ENCODE results near the gene FMN1. TPM values are rescaled to one million over a fixed set of nuclear protein-coding genes. Genes with fewer than 3 reads are reported as not detected.

The FMN1 gene
- total RNA-seq, 1 experiment from 2014 or later: 0.37 TPM

GRCh38 chr15:32935139-32935538, 259.4 kb downstream of the FMN1 start:
- ChIA-PET POLR2A (ENCODE audit: low non-redundant PET) (no interaction called here), CTCF (interaction anchor here (0.7 kb wide), 1 partner anchor 281 kb away, joined by 3 read pairs; no protein-coding TSS in a partner anchor)
- DNase-seq (ENCODE audit: low spot score): no peak
- intact Hi-C loops (cut with micrococcal nuclease; ENCODE audit: unreplicated experiment): loop anchor here (5.0 kb wide), 2 partner anchors 93 to 273 kb away; no protein-coding TSS in a partner anchor
- Histone ChIP-seq H3K4me3 (ENCODE audit: low read depth, low read length, poor library complexity, severe bottlenecking) (no peak overlapping the region), H3K4me1 (ENCODE audit: insufficient read depth, low read length, poor library complexity, severe bottlenecking) (no peaks in the 10 kb centered on the region), H3K9me3 (ENCODE audit: low read depth, low read length, poor library complexity, severe bottlenecking) (no peaks in the 10 kb centered on the region), H3K27ac (ENCODE audit: low read depth, low read length, poor library complexity, severe bottlenecking) (no peak overlapping the region), H3K36me3 (ENCODE audit: insufficient read depth, low read length, poor library complexity, severe bottlenecking) (no peaks in the 10 kb centered on the region), H3K27me3 (replicated peaks; ENCODE audit: insufficient read depth, low read depth, low read length, poor library complexity) (no peaks in the 10 kb centered on the region)
- TF ChIP-seq, protein P1, sequence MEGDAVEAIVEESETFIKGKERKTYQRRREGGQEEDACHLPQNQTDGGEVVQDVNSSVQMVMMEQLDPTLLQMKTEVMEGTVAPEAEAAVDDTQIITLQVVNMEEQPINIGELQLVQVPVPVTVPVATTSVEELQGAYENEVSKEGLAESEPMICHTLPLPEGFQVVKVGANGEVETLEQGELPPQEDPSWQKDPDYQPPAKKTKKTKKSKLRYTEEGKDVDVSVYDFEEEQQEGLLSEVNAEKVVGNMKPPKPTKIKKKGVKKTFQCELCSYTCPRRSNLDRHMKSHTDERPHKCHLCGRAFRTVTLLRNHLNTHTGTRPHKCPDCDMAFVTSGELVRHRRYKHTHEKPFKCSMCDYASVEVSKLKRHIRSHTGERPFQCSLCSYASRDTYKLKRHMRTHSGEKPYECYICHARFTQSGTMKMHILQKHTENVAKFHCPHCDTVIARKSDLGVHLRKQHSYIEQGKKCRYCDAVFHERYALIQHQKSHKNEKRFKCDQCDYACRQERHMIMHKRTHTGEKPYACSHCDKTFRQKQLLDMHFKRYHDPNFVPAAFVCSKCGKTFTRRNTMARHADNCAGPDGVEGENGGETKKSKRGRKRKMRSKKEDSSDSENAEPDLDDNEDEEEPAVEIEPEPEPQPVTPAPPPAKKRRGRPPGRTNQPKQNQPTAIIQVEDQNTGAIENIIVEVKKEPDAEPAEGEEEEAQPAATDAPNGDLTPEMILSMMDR (conservative IDR thresholded peaks at IDR 0.05; ENCODE audit: low read depth, low read length): no peak
- TF ChIP-seq EZH2 (IDR thresholded peaks at IDR 0.05; ENCODE audit: borderline replicate concordance, low read depth, low read length, poor library complexity, severe bottlenecking): no peak
- BruUV-seq (replicated peaks): no TSS peak

DNA sequence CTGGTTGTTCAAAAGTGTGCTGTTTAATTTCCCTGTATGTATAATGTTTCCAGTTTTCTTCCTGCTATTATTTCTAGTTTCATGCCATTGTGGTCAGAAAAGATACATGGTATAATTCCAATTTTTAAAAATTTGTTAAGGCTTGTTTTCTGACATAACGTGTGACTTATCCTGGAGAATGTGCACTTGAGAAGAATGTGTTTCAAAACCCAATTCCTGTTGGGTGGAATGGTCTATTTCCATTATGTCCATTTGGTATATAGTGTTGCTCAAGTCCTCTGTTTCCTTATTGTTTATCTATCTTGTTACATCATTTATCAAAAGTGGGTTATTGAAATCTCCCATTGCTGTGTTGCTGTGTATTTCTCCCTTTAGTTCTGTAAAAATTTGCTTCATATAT, 261.3 kb downstream of the FMN1 start:
- no peak overlapping the region for H3K27ac ChIP-seq (ENCODE audit: low read depth, low read length, poor library complexity, severe bottlenecking)
- H3K27me3 ChIP-seq (replicated peaks; ENCODE audit: insufficient read depth, low read depth, low read length, poor library complexity): no peaks in the 10 kb centered on the region
- H3K4me1 ChIP-seq (ENCODE audit: insufficient read depth, low read length, poor library complexity, severe bottlenecking): no peaks in the 10 kb centered on the region
- no peaks in the 10 kb centered on the region for H3K9me3 ChIP-seq (ENCODE audit: low read depth, low read length, poor library complexity, severe bottlenecking)
- no peak for DNase-seq (ENCODE audit: low spot score)
- no peak overlapping the region for H3K4me3 ChIP-seq (ENCODE audit: low read depth, low read length, poor library complexity, severe bottlenecking)
- H3K36me3 ChIP-seq (ENCODE audit: insufficient read depth, low read length, poor library complexity, severe bottlenecking): no peaks in the 10 kb centered on the region
- ChIA-PET CTCF (no interaction called here), POLR2A (ENCODE audit: low non-redundant PET) (no interaction called here)
- intact Hi-C loops (cut with micrococcal nuclease; ENCODE audit: unreplicated experiment): no loop called here
- no TSS peak for BruUV-seq (replicated peaks)
- no peak for TF ChIP-seq EZH2 (IDR thresholded peaks at IDR 0.05; ENCODE audit: borderline replicate concordance, low read depth, low read length, poor library complexity, severe bottlenecking)
- TF ChIP-seq, protein P1 (conservative IDR thresholded peaks at IDR 0.05; ENCODE audit: low read depth, low read length): no peak

- ChIA-PET CTCF (no interaction called here), POLR2A (ENCODE audit: low non-redundant PET) (no interaction called here)
- no peak overlapping the region for H3K4me3 ChIP-seq (ENCODE audit: low read depth, low read length, poor library complexity, severe bottlenecking)
- DNase-seq (ENCODE audit: low spot score): no peak
- TF ChIP-seq, protein P1 (conservative IDR thresholded peaks at IDR 0.05; ENCODE audit: low read depth, low read length): no peak
- TF ChIP-seq EZH2 (IDR thresholded peaks at IDR 0.05; ENCODE audit: borderline replicate concordance, low read depth, low read length, poor library complexity, severe bottlenecking): no peak
- no TSS peak for BruUV-seq (replicated peaks)
- no peaks in the 10 kb centered on the region for H3K4me1 ChIP-seq (ENCODE audit: insufficient read depth, low read length, poor library complexity, severe bottlenecking)
- H3K36me3 ChIP-seq (ENCODE audit: insufficient read depth, low read length, poor library complexity, severe bottlenecking): no peaks in the 10 kb centered on the region
- intact Hi-C loops (cut with micrococcal nuclease; ENCODE audit: unreplicated experiment): no loop called here
- H3K27me3 ChIP-seq (replicated peaks; ENCODE audit: insufficient read depth, low read depth, low read length, poor library complexity): no peaks in the 10 kb centered on the region
- no peak overlapping the region for H3K27ac ChIP-seq (ENCODE audit: low read depth, low read length, poor library complexity, severe bottlenecking)
- H3K9me3 ChIP-seq (ENCODE audit: low read depth, low read length, poor library complexity, severe bottlenecking): no peaks in the 10 kb centered on the region
These were observed 265.6 kb downstream of the FMN1 start for GRCh38 chr15:32928876-32929275.

Data from A673 (cell line).